NCI-H187 treated with DMSO at 0.1 percent for 48 hours (cell line): Measurements from ENCODE around the gene TLR1.
"Not testable (repeated sequence)": the region's sequence is repeated elsewhere in the genome, so short reads cannot be mapped to it uniquely, and the experiment has no call there.

Experiments used
- DNase-seq: peaks from one replicate; lab custom pipeline; 2025; lab: John Stamatoyannopoulos, UW

TLR1 gene, protein sequence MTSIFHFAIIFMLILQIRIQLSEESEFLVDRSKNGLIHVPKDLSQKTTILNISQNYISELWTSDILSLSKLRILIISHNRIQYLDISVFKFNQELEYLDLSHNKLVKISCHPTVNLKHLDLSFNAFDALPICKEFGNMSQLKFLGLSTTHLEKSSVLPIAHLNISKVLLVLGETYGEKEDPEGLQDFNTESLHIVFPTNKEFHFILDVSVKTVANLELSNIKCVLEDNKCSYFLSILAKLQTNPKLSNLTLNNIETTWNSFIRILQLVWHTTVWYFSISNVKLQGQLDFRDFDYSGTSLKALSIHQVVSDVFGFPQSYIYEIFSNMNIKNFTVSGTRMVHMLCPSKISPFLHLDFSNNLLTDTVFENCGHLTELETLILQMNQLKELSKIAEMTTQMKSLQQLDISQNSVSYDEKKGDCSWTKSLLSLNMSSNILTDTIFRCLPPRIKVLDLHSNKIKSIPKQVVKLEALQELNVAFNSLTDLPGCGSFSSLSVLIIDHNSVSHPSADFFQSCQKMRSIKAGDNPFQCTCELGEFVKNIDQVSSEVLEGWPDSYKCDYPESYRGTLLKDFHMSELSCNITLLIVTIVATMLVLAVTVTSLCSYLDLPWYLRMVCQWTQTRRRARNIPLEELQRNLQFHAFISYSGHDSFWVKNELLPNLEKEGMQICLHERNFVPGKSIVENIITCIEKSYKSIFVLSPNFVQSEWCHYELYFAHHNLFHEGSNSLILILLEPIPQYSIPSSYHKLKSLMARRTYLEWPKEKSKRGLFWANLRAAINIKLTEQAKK

DNA sequence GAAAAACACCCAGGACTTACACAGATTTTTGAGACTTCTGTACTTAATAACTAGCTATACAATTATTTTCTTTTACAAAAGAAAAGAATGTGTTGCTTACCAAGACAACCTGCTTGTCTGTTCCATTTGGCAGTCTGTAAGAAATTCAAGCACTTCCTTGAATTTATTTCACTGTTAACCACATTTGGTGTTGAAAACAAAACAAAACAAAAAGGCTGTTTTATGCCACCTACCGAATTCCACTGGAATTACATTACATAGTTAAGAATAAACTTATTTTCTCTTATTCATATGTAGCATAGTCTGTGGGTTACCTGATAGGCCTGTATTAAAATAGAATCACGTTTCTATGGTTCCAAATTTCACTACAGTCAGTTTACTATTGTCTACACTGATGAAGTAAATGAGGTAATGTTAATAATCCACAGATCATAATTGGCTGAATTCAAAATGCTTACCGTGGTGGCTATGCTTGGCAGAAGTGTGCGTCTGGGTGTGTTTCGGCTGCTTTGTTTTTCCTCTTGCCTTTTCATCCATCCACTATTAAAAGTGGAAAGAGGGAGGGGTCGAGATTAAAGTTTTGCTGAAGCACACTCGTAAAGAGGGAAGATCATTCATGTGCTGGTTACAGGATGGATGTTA is at the start of gene TLR1:
Gene TLR1, minus strand, starts transcription at position 138 of the 642 bp plus-strand sequence. CDS start 5,960 bp downstream, outside the sequence.
- DNase-seq: no peak

DNA sequence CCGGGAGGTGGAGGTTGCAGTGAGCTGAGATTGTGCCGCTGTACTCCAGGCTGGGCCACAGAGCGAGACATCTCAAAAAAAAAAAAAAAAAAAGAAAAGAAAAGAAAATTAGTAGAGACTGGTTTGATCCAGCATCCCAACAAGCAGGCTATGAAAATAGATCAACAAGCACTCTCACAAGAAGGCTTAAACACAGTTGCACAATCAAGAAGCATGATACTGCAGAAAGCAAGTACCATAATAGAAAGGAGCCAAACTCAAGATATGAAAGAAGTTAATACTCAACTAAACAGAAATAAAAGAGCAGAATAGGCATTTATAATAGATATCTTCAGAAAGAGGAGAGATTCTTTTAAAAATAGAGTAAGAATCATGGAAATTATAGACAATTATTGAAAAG is 41.4 kb upstream of the TLR1 start:
- DNase-seq: no peak

DNA sequence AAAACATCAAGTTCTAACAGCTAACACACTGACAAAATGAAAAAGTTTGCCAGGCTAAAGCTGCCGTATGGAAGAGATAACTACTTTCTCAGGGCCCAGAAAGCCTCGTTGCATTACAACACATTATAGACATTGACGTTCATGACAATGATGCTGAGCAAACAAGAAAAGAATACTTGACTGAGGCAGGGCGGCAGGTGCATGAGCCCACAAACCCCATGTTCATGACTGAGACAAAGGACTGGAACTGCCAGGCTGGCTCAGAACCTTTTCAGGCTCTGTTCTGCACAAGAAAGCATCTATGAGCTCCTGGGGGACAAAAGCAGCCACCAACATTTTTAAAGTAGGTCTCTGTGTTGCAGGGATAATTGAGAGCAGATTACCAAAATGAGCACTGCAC is 38.4 kb upstream of the TLR1 start:
- DNase-seq: peak; percentile 92

DNA sequence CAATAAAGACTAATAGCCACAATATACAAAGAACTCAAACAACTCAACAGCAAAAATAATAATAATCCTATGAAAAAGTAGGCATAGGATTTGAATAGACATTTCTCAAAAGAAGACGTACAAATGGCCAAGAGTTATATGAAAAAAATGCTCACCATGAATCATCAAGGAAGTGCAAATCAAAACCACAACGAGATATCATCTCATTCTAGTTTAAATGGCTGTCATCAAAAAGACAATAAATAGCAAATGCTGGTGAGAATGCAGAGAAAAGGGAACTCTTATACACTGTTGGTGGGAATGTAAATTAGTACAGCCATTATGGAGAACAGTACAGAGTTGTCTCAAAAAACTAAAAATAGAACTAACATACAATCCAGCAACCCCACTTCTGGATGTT is 33.3 kb upstream of the TLR1 start:
- no peak for DNase-seq

DNA sequence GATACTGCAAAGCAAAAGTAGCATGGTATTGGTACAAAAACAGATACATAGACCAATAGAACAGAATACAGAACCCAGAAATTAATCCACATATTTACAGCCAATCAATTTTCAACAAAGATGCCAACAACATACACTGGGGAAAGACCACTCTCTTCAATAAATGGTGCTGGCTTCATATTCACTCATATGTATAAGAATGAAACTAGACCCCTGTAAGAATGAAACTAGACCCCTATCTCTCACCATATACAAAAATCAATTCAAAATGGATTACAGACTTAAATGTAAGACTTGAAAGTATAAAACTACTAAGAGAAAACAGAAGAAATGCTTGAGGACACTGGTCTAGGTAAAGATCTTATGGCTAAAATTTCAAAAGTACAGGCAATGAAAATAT is 32.7 kb upstream of the TLR1 start:
- DNase-seq: no peak

DNA sequence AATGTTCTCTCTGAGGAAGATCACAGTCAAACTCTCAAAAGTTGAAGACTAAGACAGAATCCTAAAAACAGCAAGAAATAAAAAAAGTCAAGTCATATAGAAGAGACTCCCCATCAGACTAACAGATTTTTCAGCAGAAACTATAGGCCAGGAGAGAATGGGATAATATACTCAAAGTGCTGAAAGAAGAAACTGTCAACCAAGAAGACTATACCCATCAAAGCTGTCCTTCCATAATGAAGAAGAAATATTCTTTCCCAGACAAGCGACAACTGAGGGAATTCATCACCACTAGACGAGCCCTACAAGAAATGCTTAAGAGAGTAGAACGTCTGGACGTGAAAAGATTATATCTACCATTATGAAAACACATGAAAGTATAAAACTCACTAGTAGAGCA is 30.0 kb upstream of the TLR1 start:
- DNase-seq: no peak

DNA sequence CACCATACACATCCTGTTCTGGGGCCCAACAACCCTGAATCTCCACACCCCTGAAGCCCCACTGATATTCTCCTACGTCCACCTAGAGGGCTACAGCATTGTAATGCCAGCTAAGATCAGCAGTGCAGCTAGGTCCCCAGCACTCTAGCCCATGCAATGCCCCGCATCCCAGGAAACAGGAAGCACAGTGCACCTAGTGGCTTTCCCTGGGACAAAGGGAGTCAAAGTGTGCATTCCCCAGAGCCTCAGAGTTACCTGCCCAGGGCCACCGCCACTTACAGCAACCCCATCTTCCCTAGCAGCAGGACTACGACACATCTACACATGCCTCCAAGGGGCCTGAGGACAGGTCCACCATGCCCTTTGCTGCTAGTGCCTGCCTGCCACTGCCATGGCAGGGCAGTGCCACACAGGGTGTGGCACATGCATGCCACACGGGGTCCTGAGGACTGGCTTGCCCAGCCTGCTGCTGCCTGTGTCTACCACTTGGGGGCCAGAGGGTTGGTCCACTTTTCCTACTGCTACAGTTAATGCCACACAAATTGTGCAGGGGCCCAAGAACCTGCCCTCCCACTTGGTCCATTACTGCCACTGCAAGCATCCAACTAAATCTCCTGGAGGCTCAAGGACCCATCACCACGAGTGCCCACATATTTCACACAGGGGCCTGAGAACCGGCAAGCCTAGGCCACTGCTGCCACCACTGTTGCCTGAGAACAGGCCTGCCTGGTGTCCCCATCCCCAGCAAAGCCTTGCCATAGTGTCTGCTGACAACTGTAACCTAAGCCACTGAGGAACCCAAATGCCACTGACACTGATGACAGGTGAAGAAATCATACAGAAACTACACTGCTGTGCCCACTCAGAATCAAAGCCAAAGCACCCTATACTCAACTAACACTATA is 28.3 kb upstream of the TLR1 start:
- no peak for DNase-seq

DNA sequence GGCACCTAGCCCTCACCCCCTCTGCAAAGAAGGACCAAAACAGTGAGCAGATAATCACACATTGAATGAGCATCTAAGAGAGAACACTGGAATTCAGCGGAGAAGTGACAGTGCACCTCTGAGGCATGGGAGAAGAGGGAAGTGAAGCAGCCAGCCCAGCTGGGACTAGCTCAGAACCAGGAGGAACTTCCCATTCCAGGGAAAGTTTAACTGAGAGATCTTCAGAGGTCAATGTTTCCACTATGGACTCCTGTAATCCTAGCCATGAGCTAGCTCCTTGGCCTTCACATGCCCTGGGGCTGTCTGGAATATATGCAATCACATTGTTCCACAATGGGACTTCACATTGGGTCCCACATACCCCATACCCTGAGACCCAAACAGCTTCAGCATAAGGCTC is 27.6 kb upstream of the TLR1 start:
- DNase-seq: no peak

DNA sequence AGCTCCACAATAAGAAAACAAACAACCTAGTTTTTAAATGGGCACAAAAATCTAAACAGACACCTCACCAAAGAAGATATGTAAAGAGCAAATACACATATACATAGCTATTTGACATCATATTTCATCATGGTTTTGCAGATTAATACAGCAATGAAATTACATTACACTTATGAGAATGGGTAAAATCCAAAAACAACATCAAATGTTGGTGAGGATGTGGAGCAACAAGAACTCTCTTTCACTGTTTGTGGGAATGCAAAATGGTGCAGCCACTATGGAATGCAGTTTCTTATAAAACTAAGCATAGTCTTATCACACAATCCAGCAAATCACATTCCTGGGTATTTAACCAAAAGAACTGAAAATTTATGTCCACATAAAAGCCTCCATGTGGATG is 27.1 kb upstream of the TLR1 start:
- DNase-seq: no peak

DNA sequence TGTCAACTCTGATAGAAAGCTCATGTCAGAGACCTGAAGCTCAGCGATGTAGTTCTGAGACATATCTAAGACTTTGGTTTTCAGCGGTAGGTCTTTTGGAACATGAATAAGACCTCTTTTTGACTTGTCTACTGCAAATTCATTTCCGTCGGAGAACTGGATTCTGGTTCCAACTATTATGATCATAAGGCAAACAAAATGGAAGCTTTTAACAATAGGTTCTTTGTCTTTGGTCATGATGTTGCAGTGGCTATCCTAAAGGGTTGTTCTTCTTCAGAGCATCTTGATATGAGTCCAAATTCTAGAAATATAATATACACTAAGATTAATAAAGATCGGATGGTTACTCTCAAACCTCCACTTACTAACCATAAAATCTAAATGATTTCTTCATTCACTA is 24.6 kb upstream of the TLR1 start:
- no peak for DNase-seq

DNA sequence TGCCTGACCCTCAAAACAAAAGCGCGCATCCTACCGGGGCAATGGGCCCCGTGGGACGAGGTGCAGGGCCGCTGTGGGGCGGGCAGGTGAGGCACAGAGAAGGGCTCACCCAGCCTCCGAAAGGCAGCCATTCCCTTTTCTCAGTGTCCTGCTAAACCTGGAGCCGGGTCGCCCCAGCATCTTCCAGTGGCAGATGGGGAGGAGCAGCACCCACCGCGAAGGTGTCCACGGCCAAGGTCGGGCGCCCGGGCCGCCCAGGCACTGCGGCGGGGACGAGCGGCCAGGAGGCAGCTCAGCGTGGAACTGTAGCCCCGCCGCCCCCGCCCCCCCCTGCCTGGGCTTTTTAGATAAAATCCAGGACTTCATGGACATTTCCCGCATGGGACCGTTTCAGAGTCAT is 19.2 kb upstream of the TLR1 start:
- DNase-seq: no peak

DNA sequence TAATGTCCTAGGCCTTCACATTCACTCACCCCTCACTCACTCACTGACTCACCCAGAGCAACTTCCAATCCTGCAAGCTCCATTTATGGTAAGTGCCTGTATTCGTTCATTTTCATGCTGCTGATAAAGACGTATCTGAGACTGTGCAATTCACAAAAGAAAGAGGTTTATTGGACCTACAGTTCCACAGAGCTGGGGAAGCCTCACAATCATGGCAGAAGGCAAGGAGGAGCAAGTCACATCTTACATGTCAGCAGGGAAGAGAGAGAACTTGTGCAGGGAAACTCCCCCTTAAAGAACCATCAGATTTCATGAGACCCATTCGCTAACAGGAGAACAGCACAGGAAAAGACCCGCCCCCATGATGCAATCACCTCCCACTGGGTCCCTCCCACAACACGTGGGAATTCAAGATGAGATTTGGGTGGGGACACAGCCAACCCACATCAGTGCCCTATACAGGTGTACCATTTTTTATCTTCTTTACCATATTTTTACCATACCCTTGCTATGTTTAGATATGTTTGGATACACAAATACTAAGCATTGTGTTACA is 18.2 kb upstream of the TLR1 start:
- DNase-seq: no peak

DNA sequence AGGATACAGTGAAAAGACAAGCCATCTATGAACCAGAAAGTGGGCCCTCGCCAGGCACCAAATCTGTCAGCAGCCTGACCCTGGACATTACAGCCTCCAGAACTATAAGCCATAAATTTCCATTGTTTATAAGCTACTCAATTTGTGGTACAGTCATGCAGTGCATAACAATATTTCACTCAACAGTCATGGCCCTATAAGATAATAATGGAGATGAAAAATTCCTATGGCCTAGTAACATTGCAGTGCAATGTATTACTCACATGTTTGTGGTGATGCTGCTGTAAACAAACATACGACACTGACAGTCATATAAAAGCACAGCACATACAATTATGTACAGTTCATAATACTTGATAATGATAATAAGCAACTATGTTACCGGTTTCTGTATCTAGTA is 17.1 kb upstream of the TLR1 start:
- DNase-seq: no peak

DNA sequence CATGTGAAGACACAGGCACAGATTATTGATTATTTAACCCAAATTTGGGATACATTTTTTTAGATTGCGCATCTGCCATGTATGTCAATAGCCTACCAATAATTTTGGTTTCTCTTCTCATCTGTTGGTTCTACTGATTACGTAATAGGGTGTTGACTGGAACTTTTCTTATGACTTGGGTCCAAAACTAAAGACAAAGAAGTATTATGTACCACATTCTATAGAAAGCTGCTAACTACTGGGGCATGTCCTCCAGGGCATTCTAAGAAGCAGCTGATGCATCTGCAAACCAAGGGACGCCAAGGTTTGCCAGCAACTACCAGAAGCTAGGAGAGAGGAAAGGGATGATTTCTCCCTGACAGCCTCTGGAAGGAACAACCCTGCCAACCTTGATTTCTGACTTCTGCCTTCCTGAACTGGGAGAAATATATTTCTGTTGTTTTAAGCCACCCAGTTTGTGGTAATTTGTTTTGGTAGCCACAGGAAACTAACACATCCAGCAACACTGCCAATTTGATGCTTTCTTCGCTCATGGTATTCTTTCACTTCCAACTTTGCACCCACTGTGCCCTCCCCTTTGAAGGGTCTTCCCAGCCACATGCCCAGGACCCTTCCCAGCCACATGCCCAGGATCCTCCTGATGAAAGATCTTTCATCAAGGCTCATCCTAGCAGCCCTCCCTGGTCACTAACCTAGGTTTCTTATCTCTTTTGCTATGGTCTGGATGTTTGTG is 15.9 kb upstream of the TLR1 start:
- no peak for DNase-seq

DNA sequence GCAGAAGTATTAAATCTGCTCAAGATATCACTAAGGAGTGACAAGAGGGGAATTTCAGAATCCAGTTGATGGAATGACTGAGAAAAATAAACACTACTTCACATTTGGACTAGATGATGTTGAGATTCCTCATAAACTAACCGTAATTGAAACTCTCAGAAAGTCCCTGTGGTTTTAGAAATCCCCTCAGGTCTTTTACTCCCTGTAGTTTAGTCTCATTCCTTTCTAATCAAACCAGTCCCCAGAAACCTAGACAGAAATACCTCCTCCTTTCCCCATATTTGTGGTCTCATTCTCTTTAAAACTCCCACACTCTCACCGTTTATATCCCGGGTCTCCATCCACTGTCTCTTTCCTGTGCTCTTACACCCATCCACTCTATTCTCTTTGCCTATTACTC is 15.0 kb upstream of the TLR1 start:
- DNase-seq: no peak

DNA sequence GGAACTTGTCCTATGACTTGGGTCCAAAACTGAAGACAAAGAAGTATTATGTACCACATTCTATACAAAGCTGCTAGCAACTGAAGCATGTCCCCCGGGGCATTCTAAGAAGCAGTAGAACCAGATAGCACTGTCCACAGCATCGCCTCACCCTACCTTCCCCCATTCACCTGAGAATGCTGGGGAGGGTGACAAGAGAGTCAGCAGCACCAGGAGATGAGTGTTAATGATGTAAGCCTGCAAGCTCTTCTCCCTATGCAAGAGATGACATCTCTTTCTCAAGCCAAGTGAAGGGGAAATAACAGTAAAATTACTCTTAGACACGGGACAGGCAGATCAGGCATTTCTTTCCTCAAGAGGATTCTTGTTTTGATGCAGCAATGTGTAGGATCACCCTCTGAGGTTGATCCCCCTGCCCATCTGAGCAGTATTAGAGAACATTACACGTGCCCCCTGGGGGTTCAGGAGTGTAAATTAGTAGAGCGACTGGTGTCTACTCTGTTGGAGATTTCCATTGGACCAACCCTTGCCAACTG is 13.9 kb upstream of the TLR1 start:
- DNase-seq: no peak

DNA sequence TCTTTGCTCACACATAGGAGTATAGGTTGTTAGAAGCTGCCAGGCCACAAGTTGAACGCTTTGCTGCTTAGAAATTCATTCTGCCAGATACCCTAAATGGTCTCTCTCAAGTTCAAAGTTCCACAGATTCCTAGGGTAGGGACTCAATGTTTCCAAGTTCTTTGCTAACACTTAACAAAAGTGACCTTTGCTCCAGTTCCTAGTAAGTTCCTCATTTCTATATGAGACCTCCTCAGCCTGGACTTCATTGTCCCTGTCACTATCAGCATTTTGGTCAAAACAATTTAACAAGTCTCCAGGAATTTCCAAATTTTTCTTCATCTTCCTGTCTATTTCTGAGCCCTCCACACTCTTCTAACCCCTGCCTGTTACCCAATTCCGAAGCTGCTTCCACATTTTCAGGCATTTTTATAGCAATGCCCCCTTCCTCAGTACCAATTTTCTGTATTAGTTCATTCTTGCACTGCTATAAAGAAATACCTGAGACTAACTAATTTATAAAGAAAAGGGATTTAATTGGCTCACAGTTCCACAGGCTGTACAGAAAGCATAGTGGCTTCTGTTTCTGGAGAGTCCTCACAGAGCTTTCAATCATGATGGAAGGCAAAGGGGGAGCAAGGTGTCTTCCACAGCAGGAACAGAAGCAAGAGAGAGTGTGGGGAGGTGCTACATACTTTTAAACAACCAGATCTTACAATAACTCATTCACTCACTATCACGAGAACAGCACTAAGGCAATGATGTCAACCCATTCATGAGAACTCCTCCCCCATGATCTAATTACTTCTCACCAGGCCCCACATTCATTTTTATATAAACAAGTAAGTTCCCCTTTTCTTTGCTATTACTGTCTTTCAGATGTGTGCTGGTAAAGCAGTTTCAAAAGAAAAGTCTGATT is 11.5 kb upstream of the TLR1 start:
- no peak for DNase-seq

DNA sequence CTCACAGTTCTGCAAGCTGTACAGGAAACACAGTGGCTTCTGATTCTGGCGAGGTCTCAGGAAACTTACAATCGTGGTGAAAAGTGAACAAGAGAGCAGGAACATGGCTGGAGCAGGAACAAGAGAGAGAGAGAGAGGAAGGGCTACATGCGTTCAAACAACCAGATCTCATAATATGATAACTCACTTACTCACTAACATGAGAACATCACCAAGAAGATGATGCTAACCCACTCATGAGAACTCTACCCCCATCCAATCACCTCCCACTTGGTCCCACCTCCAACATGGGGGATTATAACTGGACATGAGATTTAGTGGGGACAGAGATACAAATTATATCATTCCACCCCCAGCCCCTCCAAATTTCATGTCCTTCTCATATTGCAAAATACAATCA is 9.8 kb upstream of the TLR1 start:
- DNase-seq: no peak

DNA sequence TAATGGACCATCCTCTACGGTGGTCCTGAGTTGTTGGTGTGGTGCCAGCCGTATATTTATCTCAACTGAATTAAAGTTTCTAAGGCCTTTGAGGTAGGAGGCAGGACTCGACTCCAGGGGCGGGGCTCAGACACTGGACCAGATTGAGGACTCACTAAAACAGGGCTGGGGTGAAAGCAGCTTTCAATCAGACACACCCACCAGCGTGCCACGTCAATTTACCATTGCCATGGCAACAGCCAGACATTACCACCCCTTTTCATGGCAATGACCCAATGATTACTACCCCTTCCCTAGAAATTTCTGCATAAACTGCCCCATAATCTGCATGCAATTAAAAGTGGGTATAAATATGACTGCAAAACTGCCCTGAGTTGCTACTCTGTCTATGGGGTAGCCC is 6.7 kb upstream of the TLR1 start:
- no peak for DNase-seq

DNA sequence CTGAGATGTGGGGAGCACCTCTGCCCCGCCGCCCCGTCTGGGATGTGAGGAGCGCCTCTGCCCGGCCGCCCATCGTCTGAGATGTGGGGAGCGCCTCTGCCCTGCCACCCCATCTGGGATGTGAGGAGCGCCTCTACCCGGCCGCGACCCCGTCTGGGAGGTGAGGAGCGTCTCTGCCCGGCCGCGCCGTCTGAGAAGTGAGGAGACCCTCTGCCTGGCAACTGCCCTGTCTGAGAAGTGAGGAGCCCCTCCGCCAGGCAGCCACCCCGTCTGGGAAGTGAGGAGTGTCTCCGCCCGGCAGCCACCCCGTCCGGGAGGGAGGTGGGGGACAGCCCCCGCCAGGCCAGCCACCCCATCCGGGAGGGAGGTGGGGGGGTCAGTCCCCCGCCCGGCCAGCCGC is 2.9 kb upstream of the TLR1 start:
- not testable (repeated sequence) for DNase-seq
